GM19025 (cell line): ENCODE results near the gene MACROH2A1.

ENCODE experiments used
- ATAC-seq: cut with Tn5 transposase; IDR thresholded peaks from one replicate; pipeline ENCODE4 v1.9.1; 2021; ENCODE audit warnings: mild to moderate bottlenecking, low read depth, moderate library complexity; ENCODE audit not compliant: unreplicated experiment

The MACROH2A1 gene

DNA sequence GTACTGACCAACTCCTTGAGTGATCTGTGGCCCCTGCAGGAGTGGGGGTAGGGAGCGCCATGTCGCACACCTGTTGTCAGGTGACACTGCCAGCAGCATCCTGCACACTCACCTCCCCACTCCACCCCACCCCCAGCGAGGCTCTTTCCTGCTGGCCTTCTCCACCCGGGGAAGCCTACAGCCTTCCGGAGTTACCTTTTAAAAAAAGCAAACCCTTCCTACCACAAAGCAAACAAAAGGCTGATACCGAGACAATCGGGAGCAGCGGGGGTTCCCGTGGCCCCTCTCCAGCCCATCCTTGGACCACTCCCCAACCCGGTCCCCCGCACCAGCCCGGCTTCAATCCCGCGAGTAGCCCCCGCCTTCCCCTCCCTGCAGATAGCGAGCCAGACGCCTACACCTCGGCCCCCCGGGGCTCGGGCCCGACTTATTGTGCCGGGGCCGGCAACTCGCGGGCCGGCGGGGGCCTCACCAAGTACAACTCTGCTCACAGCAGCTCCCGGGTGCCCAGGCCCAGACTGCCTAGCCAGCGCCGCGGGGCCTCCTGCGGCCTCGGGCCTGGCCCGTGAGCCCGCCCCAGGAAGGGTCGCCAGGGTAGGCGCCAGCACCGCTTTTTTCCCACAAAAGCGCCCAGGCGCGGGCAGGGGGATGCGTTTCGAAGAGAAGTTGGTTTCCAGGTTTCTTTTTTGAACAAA lies 724 bp downstream of the MACROH2A1 start:
- peak; percentile 21 for ATAC-seq

GRCh38 chr5:135397084-135397483 lies 1.9 kb downstream of the MACROH2A1 start:
- ATAC-seq, result no peak

GRCh38 chr5:135396459-135397055 lies 2.5 kb downstream of the MACROH2A1 start:
- ATAC-seq, result no peak

DNA sequence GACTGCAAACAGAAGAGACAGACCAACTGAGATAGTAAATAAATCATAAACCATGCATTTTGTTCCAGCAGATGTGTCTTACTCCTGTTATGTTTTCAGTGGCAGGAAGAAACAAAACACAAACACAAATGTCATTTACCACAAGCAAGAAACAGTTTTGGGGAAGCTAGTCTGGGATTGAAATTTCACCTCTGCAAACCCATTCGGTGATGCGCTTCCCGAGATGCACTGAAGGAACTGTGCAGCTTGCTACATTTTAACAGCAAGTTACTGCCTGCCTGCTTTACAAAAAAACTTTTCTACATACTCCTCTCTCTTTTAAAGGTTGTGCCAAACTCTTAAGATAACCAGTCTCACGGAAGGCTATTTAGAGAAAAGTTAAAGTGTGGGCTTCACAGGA lies 3.2 kb downstream of the MACROH2A1 start:
- ATAC-seq, result no peak

DNA sequence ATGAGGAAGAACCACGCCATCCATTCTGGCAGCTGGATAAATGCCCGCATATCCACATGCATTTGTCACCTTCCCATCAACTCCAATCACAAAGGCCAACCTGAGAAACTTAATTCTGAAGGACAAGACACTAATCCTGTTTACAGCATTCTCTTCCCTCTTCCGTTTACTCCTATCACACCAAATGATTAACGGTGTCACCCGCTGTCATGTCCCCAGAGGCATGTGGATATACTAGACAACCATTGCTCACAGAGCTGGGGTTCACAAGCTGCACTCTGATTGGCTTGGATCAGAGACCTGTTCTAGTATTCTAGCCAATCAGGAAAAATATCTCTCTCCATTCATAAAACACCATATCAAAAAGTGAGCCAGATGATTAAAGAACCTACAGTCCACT lies 3.6 kb downstream of the MACROH2A1 start:
- no peak for ATAC-seq

DNA sequence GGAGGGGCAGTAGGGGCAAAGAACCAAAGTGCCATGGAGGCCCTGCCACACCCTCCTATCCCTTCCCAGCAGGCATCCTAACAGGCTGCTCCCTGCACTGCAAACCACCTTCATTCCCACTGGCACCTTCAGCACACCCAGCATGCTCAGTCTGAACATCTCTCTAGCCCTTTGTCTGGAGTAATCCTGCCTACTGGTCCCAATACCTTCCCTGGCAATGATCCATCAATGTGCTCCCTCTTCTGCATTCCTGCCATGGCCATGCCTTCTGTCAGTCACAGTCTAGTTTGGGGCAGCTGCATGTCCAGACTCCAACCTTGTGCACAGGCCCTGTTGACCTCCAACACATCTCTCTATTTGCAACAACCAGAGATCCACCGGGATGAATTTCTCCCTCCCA lies 4.9 kb downstream of the MACROH2A1 start:
- ATAC-seq, result no peak

GRCh38 chr5:135393691-135394090 lies 5.3 kb downstream of the MACROH2A1 start:
- ATAC-seq, result no peak

DNA sequence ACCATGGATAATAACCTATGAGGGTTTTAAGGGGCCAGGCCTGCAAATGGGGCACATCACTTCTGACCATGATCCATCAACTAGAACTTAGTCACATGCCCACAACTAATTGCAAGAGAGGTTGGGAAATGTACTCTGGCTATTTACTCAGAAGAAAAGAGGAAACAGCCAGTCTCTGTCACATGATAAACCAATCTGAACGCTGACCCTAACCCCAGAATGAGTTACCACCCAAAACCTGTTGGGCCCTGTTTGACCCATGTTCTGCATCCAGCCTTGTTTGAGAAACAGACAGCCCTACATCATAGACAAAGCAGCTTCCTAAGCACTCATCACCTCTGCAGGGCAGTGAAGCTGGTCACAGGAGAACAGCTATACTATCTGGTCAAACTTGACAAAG lies 5.8 kb downstream of the MACROH2A1 start:
- no peak for ATAC-seq

GRCh38 chr5:135392256-135392655 lies 6.8 kb downstream of the MACROH2A1 start:
- no peak for ATAC-seq

DNA sequence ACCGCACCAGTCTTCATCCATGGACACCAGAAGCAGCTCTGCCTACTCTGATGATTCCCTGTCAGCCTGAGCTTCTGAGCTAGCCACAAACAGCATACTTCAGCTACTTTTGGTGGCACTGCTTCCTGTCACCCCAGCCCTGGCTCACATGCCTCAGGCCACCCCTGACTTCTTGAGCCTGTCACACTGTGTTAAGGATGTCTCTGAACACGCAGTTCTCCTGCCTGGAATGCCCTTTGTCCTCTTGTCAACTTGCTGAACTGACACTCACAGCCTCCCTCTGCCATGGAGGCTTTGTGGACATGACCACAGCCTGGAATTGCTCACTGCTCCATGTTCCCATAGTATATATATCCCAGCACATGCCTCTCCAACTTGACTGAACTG lies 7.2 kb downstream of the MACROH2A1 start:
- no peak for ATAC-seq

GRCh38 chr5:135391116-135391868 lies 7.7 kb downstream of the MACROH2A1 start:
- no peak for ATAC-seq

- no peak for ATAC-seq
Measured at GRCh38 chr5:135388860-135389435, 10.1 kb downstream of the MACROH2A1 start.

DNA sequence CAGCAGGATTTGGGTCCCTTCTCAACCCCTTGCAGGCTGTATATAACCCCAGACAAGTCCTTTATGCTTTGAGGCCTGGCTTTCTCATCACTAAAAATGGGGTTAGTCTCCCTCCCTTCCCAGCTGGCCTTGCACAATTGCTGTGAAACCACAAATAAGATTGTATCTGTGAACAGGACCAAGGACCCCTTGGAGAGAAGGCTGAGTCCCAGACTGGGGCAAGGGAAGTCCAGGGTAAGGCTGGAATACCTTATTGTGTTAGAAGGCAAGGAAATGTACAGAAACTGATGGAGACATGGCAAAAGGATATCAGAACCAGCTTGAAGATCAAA lies 11.4 kb downstream of the MACROH2A1 start:
- no peak for ATAC-seq

DNA sequence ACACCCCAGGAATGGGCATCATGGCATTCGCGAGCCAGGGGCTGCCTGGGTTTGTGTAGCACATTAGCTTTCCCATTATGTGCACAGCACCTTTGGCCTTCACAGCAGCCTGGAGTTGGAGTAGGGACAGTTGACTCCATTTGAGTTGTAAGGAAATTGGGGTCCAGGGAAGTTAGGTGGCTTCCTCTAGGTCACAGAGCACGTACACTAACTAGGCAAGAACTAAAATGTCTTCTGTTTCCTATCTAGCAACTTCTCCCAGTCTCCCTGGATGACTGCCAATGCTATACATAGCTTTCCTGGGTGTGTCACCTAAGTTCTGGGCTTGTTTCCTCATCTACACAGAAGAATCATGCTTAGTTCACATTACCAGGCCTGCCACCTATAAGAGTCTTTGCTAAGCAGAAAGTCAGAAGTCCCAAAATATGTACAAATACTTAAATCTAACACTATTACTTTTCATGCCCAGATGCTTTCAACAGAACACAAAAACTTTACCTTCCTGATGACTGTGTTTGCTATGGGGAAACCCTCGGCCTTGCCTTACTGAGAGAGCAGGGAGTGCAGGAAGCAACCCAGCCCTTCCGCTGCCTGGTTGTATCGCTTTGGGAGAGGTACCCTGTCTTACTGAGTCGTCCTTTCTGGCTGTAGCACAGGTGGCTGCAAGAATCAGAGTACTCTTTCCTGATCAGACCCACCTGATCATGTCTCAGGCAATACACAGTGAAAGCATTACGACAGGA lies 12.0 kb downstream of the MACROH2A1 start:
- ATAC-seq, result no peak

- no peak for ATAC-seq
Measured at GRCh38 chr5:135386096-135386495, 12.9 kb downstream of the MACROH2A1 start.

GRCh38 chr5:135385576-135385975 lies 13.5 kb downstream of the MACROH2A1 start:
- ATAC-seq, result no peak

DNA sequence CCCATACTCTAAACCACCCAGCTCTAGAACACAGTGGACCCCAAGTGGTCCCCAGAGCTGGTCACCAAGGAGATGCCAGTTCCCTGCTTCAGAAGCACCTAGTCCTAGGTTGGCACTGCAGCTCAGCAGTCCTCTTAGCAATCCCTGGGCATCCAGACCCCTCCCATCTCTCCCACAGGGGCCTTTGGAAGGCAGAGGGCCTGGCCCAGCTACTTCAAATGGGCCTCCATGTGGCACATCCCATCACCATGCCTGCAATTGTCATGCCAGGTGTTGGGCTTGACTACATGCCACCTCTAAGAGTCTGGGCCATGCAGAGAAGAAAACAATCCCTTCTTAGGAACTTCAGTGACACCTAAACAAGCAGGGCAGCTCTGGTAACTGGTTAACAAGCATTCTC lies 14.1 kb downstream of the MACROH2A1 start:
- ATAC-seq, result no peak

DNA sequence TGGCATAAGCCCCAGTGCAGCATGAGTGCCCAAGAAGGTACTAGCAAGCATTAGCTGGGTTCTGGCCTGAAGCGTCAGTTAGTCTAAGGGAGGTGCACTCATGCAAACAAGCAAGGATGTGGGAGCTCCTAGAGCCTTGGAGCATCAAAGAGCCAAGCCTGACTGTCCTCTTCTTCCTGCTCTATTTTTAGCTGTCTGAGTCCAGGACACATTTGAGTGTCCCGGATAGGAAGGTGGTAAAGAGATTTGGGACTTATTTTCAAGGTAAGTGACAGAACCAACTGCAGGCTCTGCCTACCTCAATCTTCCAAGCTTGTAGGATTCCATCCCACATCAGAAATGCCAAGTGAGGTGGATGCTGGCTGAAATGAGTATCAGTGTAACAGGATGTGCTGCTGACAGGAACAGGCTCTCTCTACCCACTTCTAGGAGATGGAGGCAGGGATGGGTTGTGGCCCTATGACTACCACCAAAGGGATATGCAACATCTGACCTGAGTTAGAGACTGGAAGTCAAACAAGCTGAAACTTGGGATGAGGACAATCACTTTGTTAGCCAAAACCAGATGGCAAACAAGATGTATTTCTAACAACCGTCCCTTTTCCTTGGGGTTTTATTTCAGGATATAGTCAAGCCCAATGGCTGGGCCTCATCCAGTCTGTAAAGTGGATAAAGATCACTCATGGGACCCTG lies 15.1 kb downstream of the MACROH2A1 start:
- ATAC-seq, result no peak

DNA sequence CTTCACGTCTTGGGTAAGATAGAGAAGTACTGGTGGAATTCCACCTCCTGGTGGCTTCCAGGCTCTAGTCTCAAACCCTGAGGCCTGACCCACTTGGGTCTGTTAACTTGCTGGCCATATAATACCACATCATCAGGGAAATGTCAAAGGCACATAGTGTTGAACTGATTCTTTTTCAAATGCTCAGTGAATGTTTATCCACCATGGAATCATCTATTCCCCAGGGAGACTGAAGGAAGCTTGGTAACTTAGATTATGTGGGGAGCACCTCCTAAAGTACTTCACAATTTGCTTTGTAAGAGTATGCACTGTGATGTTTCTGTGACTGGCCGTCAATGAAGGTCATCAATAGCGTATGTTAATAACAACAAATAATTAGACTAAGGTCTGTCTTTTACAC lies 16.1 kb downstream of the MACROH2A1 start:
- no peak for ATAC-seq

- no peak for ATAC-seq
Measured at GRCh38 chr5:135382106-135382790, 16.8 kb downstream of the MACROH2A1 start.
